ES-I3 (cell line): ENCODE measurements around the gene CX3CL1.

Experiments used
- H3K36me3 ChIP-seq: 2 replicates; pipeline ENCODE4 v1.6.1; 2013; ENCODE audit warnings: mild to moderate bottlenecking, low read length, control low read depth, moderate library complexity; ENCODE audit not compliant: insufficient read depth
- H3K4me1 ChIP-seq: 2 replicates; pipeline ENCODE4 v1.6.1; 2013; ENCODE audit warnings: mild to moderate bottlenecking, control low read depth, low read length; ENCODE audit not compliant: insufficient read depth
- H3K9ac ChIP-seq: 2 replicates; pipeline ENCODE4 v1.6.1; 2013; ENCODE audit warnings: low read depth, mild to moderate bottlenecking, low read length, moderate library complexity
- H3K9me3 ChIP-seq: 2 replicates; pipeline ENCODE4 v1.6.1; 2013; ENCODE audit warnings: mild to moderate bottlenecking, low read length, moderate library complexity; ENCODE audit not compliant: control insufficient read depth, insufficient read depth

Gene CX3CL1

DNA sequence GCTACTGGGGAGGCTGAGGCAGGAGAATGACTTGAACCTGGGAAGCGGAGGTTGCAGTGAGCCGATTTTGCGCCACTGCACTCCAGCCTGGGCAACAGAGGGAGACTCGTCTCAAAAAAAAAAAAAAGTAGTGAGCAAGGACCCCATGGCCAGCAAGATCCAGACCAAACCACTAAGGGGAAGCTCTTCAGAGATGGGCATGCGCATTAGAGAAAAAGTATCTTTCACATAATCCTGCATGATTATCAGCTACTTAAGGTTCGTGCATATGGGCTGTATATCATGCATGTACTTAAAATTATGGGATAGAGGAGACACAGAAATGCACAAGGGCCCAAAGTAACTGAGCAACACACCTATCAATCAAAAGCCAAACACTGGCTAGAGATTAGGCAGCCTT lies 24.4 kb upstream of the CX3CL1 start:
- Histone ChIP-seq H3K9me3 (no peaks in the 10 kb centered on the region), H3K4me1 (no peaks in the 10 kb centered on the region), H3K9ac (no peak overlapping the region)

DNA sequence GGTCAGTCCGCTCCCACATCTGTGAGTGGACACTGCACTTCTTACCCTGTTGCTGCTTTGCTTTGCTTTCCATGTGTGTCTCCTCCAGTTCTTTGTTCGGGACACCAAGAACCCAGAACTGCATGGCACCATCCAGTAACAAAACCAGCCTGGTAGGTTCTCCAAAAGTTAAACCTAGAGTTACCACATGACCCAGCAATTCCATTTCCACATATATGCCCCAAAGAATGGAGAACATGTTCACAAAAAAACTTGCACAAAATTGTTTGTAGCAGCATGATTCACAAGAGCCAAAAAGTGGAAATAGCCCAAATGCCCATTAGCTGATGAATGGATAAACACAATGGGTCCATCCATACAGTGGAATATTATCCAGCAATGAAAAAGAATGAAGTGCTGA lies 24.0 kb upstream of the CX3CL1 start:
- H3K36me3 ChIP-seq = no peaks in the 10 kb centered on the region
- H3K4me1 ChIP-seq = no peaks in the 10 kb centered on the region
- H3K9me3 ChIP-seq = no peaks in the 10 kb centered on the region
- no peak overlapping the region for H3K9ac ChIP-seq

More for the DNA sequence above, 24.4 kb upstream of the CX3CL1 start:
- no peaks in the 10 kb centered on the region for H3K36me3 ChIP-seq

DNA sequence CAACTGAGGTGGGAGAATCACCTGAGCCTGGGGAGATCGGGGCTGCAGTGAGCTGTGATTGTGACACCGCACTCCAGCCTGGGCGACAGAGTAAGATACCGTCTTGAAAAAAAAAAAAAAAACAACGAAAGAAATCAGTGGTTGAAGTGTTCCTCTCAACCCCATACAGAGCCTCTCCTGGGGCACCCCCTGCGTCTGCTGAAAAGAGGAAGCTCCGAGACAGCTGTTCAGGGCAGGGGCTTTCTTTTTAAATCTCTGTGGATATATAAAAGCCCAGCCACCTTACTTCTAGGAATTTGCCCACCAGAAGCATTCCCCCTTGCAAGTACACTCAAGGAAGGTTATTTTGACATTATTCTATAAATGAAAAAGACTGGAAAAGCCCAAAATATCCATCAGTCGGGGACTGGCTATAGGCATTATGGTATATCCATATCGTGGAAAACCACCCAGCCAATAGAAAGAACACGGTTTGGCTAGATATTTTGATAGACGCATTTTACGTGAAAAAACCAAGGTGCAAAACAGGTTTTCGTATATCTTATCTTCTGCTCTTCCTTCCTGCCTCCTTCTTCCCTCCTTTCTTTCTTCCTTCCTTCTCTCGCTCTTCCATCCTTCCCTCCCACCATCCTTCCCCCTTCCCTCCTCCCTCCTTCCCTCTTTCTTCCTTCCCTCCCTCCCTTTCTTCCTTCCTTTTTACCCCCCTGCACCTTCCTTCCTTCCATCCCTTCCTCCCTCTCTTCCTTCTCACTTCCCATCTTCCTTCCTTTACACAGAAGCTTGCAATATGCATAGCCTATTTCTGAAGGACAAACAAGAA lies 22.9 kb upstream of the CX3CL1 start:
- H3K9me3 ChIP-seq = no peaks in the 10 kb centered on the region
- H3K36me3 ChIP-seq = no peaks in the 10 kb centered on the region
- H3K4me1 ChIP-seq = no peaks in the 10 kb centered on the region
- H3K9ac ChIP-seq = no peak overlapping the region

DNA sequence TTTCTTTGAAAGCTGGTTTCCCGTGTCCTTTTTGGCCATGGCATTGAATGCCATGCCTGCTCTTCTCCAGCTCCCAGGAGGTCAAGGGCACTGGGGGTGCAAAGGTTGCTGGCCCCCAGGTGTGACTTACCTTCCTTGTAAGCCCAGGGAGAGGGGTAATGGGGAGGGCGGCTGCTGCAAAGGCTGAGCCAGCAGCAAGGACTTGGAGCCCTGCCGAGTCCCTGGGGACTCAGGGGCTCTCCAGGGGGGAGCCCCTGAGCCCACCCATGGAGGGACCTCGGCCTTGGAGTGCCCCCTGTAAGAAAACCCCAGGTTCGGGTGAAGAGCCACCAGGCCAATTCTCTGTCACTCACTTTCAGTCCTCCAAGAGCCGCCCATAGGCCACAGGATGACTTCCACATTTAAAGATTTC lies 19.6 kb upstream of the CX3CL1 start:
- no peak overlapping the region for H3K9ac ChIP-seq
- H3K9me3 ChIP-seq = no peaks in the 10 kb centered on the region
- no peaks in the 10 kb centered on the region for H3K4me1 ChIP-seq
- no peaks in the 10 kb centered on the region for H3K36me3 ChIP-seq

DNA sequence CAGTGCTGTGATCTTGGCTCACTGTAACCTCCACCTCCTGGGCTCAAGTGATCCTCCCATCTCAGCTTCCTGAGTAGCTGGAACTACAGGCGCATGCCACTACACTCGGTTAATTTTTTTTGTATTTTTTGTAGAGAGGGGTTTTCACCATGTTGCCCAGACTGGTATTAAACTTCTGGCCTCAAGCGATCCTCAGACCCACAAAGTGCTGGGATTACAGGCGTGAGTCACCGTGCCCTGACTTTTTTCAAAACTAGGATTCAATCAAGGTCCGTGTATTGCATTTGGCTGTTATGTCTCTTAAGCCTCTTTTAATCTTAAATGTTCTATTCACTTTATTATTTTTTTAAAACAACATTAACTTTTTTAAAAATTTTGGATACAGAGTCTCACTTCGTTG lies 18.0 kb upstream of the CX3CL1 start:
- H3K9ac ChIP-seq = no peak overlapping the region
- H3K4me1 ChIP-seq = peaks cover 8% of the 10 kb centered on the region
- no peaks in the 10 kb centered on the region for H3K36me3 ChIP-seq
- no peaks in the 10 kb centered on the region for H3K9me3 ChIP-seq

DNA sequence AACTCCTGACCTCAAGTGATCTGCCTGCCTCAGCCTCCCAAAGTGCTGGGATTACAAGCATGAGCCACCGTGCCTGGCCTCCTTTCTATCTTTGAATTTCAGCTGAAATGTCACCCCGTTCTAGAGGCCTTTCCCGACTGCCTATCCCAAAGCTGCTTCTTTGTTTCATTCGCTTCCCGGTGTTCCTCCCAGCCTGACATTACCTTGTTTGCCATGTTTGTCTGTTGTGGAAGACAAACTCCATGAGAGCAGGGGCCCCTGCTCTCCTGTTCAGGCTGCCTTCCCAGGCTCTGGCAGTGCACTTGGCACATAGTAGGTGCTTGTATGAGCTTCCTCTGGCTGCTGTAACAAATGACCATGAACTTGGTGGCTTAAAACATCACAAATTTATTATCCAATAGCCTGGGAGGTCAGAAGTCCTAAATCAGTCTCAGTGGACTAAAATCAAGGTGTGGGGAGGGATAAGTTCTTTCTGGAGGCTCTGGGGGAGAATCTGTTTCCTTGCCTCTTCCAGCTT lies 16.3 kb upstream of the CX3CL1 start:
- H3K4me1 ChIP-seq = peaks cover 8% of the 10 kb centered on the region
- H3K9ac ChIP-seq = no peak overlapping the region
- H3K36me3 ChIP-seq = no peaks in the 10 kb centered on the region
- no peaks in the 10 kb centered on the region for H3K9me3 ChIP-seq

DNA sequence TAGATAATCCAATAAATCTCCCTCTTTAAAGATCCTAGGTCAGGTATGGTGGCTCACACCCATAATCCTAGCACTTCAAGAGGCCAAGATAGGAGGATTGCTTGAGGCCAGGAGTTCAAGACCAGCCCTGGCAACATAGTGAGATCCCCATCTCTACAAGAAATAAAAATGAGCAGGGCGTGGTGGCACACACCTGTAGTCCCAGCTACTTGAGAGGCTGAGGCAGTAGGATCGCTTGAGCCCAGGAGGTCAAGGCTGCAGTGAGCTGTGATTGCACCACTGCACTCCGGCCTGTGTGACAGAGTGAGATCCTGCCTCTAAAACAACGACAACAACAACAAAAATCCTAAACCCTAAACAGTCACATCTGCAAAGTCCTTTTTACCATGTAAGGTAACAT lies 15.7 kb upstream of the CX3CL1 start:
- Histone ChIP-seq H3K4me1 (peaks cover 8% of the 10 kb centered on the region), H3K9ac (no peak overlapping the region), H3K9me3 (no peaks in the 10 kb centered on the region), H3K36me3 (no peaks in the 10 kb centered on the region)

DNA sequence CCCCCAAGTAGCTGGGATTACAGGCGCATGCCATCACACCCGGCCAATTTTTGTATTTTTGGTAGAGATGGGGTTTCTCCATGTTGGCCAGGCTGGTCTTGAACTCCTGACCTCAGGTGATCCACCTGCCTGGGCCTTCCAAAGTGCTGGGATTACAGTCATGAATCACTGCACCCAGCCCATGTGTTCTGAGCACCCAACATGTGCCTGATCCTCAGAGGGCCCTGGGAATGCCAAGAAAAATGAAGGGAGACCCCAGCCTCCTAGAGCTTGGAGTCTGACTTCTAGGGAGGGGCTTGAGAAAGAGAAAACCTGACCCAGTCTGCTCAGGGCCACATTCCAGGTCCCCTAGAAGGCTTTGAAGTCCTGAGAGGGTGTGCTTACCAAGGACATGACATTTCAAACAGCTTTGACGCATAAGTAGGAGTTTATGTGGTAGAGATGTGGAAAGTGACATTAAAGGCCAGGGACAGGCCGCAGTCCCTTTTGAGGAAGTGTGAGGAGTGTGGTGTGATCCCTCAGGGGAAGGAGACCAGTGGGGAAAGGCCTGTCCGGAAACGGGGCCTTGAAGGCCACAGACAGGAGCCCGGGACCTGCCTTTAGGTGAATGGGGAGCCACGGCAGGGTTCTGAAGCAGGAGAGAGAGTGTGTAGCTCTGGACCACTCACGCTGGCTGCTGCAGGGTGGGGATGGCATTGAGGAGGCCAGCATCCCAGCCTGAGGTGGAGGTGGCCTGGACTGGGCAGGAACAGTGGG lies 14.8 kb upstream of the CX3CL1 start:
- no peak overlapping the region for H3K9ac ChIP-seq
- H3K36me3 ChIP-seq = no peaks in the 10 kb centered on the region
- H3K9me3 ChIP-seq = no peaks in the 10 kb centered on the region
- peaks cover 8% of the 10 kb centered on the region for H3K4me1 ChIP-seq

DNA sequence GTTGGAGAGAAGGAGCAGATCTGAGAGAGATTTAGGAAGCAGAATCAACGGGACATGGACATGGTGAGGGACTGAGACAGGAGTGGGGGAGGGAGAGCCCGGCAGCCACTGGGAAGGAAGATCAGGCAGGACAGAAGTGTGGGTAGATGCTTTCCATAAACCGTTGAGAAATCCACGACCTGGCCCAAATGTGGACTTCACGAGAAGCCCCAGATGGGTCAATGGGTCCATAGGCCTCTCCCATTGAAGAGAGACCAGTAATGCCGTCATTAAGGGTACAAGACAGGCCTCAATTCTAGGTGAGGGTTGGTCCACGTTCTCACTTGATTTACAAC lies 14.2 kb upstream of the CX3CL1 start:
- Histone ChIP-seq H3K9ac (no peak overlapping the region), H3K36me3 (no peaks in the 10 kb centered on the region), H3K4me1 (peaks cover 8% of the 10 kb centered on the region), H3K9me3 (no peaks in the 10 kb centered on the region)

DNA sequence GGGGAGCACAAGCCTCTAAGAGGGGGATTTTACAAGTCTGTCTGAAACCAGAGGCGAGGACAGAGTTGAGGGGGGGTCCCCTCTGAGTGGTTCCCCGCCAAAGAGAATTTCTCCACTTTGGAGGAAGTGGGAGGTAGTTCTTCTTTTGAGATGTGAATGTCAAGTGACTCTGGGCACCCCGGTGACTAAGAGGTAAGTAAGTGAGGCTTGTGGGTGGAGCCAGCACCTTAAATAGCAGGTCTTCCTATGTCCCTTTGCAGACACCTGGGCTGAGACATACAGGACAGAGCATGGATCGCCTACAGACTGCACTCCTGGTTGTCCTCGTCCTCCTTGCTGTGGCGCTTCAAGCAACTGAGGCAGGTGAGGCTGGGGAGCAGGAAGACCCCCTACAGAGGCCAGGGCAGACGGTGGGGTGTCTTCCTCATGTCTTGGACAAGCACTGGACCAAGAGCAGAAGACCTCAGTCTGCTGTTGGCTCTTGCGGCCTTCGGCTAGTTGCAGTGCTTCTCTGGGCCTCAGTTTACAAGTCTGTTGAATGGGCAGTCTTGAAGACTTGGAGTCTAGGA lies 13.7 kb upstream of the CX3CL1 start, which contains the start of gene CCL22:
TSS of gene CCL22 (plus strand) at position 257 of the 569 bp plus-strand sequence. CDS start at position 291, 34 bp downstream.
- H3K4me1 ChIP-seq = peaks cover 8% of the 10 kb centered on the region

DNA sequence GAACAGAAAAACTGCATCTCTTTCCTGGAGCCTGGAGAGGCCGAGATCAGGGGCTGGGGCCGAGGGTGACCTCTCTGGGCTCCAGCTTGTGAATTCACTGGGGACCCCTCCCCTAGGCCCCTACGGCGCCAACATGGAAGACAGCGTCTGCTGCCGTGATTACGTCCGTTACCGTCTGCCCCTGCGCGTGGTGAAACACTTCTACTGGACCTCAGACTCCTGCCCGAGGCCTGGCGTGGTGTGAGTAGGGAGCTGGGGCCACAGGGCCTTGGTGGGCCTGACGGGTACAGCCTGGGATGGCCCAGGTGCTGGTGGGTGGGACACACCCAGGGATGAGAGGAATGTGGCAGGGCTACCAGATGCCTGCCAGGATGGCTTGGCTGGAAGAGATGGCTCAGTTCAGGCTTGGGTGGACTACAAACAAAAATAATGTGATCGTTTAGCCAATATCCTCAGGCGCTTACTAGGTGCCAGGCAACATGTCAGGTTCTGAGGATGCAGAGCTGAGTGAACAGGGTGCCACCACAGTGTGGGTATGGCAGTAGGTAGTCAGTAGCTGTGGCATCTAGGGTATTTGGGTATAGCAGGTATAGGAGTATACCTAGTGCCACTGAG lies 11.9 kb upstream of the CX3CL1 start:
- Histone ChIP-seq H3K4me1 (peaks cover 8% of the 10 kb centered on the region), H3K9me3 (no peaks in the 10 kb centered on the region), H3K36me3 (no peaks in the 10 kb centered on the region), H3K9ac (no peak overlapping the region)

More for the DNA sequence above, 13.7 kb upstream of the CX3CL1 start, which contains the start of gene CCL22:
- Histone ChIP-seq H3K9ac (no peak within 1 kb of the TSS), H3K9me3 (no peaks in the 10 kb centered on the region), H3K36me3 (no peaks in the 10 kb centered on the region)

DNA sequence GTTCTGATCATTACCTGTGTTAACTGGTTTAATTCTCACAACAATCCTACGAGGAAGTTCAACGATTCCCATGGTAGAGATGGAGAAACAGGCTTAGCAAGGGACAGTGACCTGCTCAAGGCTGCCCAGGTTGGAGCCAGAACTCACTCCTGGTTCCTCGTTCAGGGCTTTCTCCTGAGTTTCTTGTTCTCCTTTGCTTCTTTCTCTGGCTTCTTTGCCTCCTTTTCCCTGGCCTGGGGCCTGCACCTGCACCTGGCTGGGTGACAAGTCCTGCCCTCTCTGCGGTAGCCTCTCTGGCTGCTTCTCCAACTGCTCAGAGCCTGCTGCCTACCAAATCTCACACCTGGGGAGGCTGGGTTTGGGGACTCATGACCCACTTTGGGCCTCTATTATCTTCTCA lies 10.9 kb upstream of the CX3CL1 start:
- H3K9ac ChIP-seq = no peak overlapping the region
- no peaks in the 10 kb centered on the region for H3K36me3 ChIP-seq
- H3K4me1 ChIP-seq = peaks cover 8% of the 10 kb centered on the region
- H3K9me3 ChIP-seq = no peaks in the 10 kb centered on the region

DNA sequence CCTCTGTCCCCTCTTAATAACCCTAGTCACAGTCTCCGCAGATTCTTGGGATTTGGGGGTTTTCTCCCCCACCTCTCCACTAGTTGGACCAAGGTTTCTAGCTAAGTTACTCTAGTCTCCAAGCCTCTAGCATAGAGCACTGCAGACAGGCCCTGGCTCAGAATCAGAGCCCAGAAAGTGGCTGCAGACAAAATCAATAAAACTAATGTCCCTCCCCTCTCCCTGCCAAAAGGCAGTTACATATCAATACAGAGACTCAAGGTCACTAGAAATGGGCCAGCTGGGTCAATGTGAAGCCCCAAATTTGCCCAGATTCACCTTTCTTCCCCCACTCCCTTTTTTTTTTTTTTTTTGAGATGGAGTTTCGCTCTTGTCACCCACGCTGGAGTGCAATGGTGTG lies 8.1 kb upstream of the CX3CL1 start:
- Histone ChIP-seq H3K36me3 (no peaks in the 10 kb centered on the region), H3K9ac (no peak overlapping the region), H3K4me1 (no peaks in the 10 kb centered on the region), H3K9me3 (no peaks in the 10 kb centered on the region)

DNA sequence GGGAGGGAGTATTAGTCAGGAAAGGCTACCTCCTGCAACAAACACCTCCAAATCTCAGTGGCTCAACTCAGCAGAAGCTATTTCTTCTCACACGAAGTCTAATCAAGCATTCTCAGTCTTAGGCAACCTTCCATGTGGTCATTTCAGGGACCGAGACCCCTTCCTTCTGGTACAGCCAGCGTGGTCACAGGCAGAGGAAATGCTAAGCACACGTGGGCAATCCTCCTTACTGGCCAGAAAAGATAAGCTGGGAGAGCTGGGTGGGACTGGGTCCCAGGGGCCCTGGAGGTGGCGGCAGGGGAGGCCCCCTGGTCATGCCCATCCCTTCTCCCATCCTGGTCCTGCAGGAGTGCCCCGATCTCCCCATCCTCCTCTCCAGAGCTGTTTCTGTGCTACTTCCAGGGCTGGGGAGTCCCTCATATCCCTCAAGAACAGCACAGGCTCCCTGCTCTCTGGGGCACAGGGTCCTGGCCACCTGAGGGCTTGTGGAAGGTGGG lies 5.7 kb upstream of the CX3CL1 start:
- Histone ChIP-seq H3K9me3 (no peaks in the 10 kb centered on the region), H3K36me3 (no peaks in the 10 kb centered on the region), H3K9ac (no peak overlapping the region), H3K4me1 (no peaks in the 10 kb centered on the region)
